GM03348 (cell line): ENCODE data around the gene ZFYVE28.
A peak's percentile ranks its signal among the peaks of the same experiment; 100 is the strongest.

ENCODE experiments used
- DNase-seq: peaks from one replicate; pipeline ENCODE4 v3.0.0; 2012; ENCODE audit warnings: low spot score

The ZFYVE28 gene

GRCh38 chr4:2271279-2272025, 147.0 kb downstream of the ZFYVE28 start:
- no peak for DNase-seq

- DNase-seq, result no peak
Measured at GRCh38 chr4:2270341-2271165, 147.9 kb downstream of the ZFYVE28 start.

- no peak for DNase-seq
Measured at GRCh38 chr4:2269618-2270163, 148.8 kb downstream of the ZFYVE28 start.

- no peak for DNase-seq
Measured at GRCh38 chr4:2269206-2269531, 149.3 kb downstream of the ZFYVE28 start.

GRCh38 chr4:2268357-2269205, 149.9 kb downstream of the ZFYVE28 start:
- no peak for DNase-seq

- DNase-seq, result no peak
Measured at GRCh38 chr4:2267841-2268240, 150.6 kb downstream of the ZFYVE28 start.

GRCh38 chr4:2267320-2267811, 151.1 kb downstream of the ZFYVE28 start:
- no peak for DNase-seq

- no peak for DNase-seq
Measured at GRCh38 chr4:2266821-2267220, 151.6 kb downstream of the ZFYVE28 start.

- DNase-seq, result peak; percentile 90
Measured at GRCh38 chr4:2266181-2266580, 152.3 kb downstream of the ZFYVE28 start.

- DNase-seq, result no peak
Measured at GRCh38 chr4:2265113-2266110, 153.0 kb downstream of the ZFYVE28 start.

- DNase-seq, result no peak
Measured at GRCh38 chr4:2264481-2265041, 153.9 kb downstream of the ZFYVE28 start.

GRCh38 chr4:2263926-2264321, 154.5 kb downstream of the ZFYVE28 start:
- no peak for DNase-seq

- DNase-seq, result no peak
Measured at GRCh38 chr4:2262944-2263250, 155.5 kb downstream of the ZFYVE28 start.

GRCh38 chr4:2262145-2262943, 156.1 kb downstream of the ZFYVE28 start:
- DNase-seq, result peak; percentile 99

GRCh38 chr4:2261853-2262144, 156.6 kb downstream of the ZFYVE28 start, which contains the start of gene MXD4:
MXD4 (minus strand) TSS chr4:2262109; CDS start chr4:2261980, 129 bp downstream.
- no peak for DNase-seq

GRCh38 chr4:2261110-2261852, 157.2 kb downstream of the ZFYVE28 start:
- DNase-seq, result peak; percentile 90

- peak; percentile 24 for DNase-seq
Measured at GRCh38 chr4:2260344-2261109, 157.9 kb downstream of the ZFYVE28 start.
